Adrenal gland (tissue), 5 donors: ENCODE measurements around the gene ZFR.

ENCODE experiments used
- POLR2A ChIP-seq, 2 donors: fragments of 450-650 bp; IDR thresholded peaks; one replicate each; pipeline ENCODE4 v1.6.1; 2017; ENCODE audit warnings: antibody characterized with exemption in 2 of 2, mild to moderate bottlenecking in 2 of 2, moderate library complexity in 1 of 2
- TF ChIP-seq, protein P1 (sequence below), 6 experiments: fragments of 450-650 bp in 4 of 6; fragments of 200-600 bp in 2 of 6; sonication (generic) in 1 of 6; IDR thresholded peaks; 1 replicate in 5 of 6; 2 replicates in 1 of 6; pipeline versions ENCODE4 v1.5.1 to v1.8.0; 2016 to 2021; ENCODE audit warnings: antibody characterized with exemption in 6 of 6, mild to moderate bottlenecking in 2 of 6, moderate library complexity in 1 of 6
- donor health status: DM: no; HTN: no; CAD: no.

DNA sequence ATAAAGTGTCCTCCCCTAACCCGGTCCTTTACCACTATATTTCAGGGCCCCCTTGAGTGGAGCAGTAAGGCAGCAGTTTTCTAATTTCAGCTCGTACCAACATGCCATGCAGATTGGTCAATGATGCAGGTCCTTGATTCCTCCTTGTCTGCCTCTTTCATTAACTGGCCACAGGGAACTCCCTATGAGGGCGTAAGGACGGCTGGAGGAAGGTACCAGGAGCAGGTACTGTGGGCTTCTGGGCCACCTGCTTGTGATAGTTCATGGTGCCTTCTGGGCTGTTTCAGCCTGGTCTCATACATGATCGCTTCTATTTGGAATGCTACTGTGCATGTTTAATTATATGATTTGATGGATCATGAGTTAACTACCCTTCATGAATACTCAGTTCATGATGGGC, 9.4 kb upstream of the ZFR start:
- TF ChIP-seq, protein P1, sequence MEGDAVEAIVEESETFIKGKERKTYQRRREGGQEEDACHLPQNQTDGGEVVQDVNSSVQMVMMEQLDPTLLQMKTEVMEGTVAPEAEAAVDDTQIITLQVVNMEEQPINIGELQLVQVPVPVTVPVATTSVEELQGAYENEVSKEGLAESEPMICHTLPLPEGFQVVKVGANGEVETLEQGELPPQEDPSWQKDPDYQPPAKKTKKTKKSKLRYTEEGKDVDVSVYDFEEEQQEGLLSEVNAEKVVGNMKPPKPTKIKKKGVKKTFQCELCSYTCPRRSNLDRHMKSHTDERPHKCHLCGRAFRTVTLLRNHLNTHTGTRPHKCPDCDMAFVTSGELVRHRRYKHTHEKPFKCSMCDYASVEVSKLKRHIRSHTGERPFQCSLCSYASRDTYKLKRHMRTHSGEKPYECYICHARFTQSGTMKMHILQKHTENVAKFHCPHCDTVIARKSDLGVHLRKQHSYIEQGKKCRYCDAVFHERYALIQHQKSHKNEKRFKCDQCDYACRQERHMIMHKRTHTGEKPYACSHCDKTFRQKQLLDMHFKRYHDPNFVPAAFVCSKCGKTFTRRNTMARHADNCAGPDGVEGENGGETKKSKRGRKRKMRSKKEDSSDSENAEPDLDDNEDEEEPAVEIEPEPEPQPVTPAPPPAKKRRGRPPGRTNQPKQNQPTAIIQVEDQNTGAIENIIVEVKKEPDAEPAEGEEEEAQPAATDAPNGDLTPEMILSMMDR (IDR thresholded peaks at IDR 0.05): no peak
- no peak for TF ChIP-seq POLR2A (IDR thresholded peaks at IDR 0.05)
